GM10266 (cell line): ENCODE measurements around the gene FKBP2.

Source experiments
- DNase-seq: peaks from one replicate; pipeline ENCODE4 v3.0.0; 2012; ENCODE audit errors: extremely low spot score
- TF ChIP-seq, protein P1 (sequence below): IDR thresholded peaks from 2 replicates; pipeline ENCODE4 v1.5.1; 2012; ENCODE audit warnings: mild to moderate bottlenecking, low read depth; ENCODE audit not compliant: control insufficient read depth, insufficient read depth; ENCODE audit errors: missing control alignments

FKBP2 gene

DNA sequence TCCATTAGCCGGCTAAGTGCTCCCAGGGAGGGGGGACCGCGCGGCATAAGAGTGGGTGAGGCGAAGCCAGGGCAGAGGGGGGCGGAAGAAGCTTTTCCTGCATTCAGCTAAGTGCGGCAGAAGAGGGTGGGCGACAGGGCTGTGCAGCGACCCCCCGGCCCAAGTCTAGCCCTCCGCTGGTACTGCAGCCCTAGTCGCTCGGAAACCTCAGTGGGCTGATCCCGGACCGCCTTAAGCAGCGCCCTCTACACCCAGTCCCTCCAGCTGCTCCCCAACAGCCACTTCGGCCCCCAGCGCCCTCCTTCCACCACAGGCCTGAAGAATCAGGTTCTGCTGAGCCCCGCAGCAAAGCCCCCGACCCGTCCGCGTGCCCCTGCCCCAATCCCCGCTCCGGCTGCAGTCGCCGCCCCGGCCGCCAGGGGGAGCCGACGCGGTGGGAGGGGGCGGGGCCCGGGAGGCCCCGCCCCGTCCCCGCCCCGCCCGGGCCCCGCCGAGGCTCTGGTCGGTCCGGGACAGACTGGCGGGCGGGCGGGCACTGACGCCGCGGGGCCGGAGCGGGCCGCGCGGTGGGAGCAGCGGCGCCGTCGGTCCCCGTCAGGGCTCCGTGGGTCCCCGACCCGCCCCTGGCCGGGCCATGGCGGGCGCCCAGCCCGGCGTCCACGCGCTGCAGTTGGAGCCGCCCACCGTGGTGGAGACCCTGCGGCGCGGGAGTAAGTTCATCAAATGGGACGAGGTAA is 10.3 kb downstream of the FKBP2 start, which contains the start of gene PLCB3:
PLCB3 (plus strand) TSS at position 515 of the 737 bp plus-strand sequence; CDS start at position 635, 120 bp downstream.
- TF ChIP-seq, protein P1, sequence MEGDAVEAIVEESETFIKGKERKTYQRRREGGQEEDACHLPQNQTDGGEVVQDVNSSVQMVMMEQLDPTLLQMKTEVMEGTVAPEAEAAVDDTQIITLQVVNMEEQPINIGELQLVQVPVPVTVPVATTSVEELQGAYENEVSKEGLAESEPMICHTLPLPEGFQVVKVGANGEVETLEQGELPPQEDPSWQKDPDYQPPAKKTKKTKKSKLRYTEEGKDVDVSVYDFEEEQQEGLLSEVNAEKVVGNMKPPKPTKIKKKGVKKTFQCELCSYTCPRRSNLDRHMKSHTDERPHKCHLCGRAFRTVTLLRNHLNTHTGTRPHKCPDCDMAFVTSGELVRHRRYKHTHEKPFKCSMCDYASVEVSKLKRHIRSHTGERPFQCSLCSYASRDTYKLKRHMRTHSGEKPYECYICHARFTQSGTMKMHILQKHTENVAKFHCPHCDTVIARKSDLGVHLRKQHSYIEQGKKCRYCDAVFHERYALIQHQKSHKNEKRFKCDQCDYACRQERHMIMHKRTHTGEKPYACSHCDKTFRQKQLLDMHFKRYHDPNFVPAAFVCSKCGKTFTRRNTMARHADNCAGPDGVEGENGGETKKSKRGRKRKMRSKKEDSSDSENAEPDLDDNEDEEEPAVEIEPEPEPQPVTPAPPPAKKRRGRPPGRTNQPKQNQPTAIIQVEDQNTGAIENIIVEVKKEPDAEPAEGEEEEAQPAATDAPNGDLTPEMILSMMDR: peak; percentile 84
- DNase-seq: peak; percentile 97

DNA sequence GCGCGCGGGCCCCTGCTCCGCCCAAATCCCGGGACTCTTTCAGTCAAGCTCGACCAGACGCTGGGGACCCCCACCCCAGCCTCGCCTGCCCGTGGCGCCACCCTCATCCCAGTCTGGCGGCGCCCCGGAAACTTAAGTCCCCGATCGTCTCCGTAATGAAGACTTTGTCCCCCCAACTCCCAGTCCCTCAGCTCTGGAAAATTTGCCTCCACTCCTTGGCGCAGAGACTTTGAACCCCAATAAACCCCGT is 10.8 kb downstream of the FKBP2 start:
- DNase-seq: no peak
- TF ChIP-seq, protein P1: no peak

DNA sequence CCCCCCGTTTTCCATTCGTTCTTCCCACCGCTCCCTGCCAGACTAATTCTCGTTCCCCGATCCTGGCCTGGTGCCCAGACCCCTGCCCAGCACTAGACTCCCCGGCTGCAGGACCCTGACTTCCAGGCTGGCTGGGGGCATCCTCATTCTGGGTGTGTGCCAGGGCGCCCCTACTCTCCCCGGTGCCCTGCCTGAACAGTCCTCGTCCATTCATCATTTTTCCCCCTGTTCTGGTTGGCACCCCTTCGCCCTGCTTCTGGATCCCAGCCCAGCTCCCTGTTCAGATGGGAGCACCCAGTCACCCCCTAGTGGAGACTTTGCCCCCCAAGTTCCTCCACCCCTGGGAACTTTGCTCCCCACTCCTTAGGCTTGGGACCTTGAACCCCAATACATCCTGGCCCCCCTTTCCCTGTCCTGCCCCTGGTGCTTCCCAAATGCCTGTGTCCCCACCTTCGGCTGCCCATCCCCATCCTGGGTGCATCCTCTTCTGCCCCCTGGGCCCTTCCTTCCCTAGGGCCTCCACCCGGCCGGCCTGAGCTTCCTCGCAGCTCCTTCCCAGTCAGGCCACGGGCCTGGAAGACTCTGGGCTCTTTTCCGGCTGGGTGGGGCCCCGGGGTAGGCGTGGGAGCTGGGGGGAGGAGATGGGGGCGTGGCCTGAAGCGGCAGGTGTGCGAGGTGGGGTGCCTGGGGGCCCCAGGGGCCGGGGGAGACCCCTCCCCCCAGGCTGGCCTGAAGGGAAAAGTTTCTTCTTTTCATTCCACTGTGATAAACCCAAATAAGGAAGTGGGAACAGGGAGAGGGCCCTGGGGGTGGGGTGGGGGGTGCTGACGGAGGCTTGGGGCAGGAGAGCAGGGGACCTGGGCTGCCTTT is 11.3 kb downstream of the FKBP2 start:
- TF ChIP-seq, protein P1: peak; percentile 31
- peak; percentile 64 for DNase-seq

DNA sequence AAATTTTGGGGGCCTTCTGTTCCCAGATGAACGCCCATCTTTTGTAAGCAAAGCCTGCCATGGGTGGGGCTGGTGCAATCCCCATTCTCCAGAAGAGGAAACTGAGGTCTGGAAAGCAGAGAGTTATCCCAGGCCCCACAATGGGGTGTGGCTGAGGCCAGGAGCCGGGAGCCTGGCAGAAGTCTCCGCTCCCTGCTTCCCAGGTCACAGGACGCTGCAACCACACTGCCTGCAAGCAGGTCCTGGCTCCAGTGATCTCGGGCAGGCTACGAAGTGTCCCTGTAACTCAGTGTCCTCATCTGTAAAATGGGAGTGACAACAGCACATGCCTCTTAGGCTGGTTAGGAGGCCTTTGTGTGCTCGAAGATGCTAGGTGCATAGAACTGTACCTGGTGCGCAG is 12.1 kb downstream of the FKBP2 start:
- TF ChIP-seq, protein P1: no peak
- DNase-seq: no peak

DNA sequence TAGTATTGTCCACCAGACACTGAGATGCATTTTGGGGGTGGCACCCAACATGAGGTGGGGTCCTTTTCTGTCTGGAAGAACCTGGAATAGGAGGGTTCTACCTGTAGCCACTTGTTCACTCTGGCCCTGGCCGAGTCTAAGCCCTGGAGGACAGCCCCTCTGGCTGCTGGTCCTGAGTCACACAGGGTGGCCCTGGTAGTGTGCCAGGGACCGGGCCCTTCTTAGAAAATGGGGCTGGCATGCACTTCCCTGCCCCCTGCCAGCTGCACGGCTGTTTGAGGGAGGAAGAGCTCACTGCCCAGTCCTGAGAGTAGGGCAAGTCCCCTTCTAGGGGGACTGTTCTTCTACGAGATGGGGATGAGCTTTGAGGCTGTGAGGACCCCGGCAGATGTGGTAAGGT is 12.6 kb downstream of the FKBP2 start:
- TF ChIP-seq, protein P1: no peak
- DNase-seq: no peak

DNA sequence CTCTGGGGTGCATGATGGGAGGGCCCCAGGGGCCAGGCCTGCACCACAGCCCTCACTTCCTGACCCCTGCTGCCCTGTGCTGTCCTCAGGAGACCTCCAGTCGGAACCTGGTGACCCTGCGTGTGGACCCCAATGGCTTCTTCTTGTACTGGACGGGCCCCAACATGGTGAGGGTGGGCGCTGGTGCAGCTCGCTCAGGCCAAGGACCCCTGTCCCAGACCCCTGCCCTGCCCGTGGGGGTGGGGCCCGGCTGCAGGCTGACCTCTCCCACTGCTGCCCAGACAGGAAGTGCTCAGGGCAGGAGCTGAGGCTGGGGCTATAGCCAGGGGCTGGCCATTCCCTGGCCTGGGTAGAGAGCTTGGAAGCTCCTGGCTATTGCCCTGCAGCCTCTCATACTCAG is 13.4 kb downstream of the FKBP2 start:
- TF ChIP-seq, protein P1: no peak
- DNase-seq: no peak
